ENCODE data around the gene GDNF.
A peak's percentile ranks its signal among the peaks of the same experiment; 100 is the strongest.

The GDNF gene

DNA sequence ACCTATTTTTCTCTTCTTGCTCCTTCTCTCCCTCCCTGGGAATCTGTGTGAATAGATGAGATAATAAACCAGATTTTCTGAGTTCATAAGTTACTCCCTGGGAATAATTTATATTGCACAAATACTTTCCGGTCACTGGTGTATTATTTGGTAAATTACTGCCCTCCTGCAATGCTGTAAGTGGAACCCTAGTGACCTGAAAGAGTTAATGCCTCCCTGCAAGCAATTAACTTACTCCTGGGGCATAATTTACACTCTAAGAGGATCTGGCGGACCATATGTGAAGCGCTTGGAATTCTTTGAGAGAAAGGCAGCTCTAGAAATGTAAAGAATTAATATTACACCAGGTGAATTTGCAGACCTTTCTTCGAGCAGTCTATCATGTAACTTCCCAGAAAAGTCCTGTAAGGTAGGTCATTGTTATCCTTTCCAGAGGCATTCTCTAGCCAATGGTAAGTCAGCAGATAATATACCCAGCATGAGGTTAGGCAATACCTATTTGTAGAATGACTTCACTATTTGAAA lies 7.0 kb upstream of the GDNF start:
- DNase-seq = no peak

DNA sequence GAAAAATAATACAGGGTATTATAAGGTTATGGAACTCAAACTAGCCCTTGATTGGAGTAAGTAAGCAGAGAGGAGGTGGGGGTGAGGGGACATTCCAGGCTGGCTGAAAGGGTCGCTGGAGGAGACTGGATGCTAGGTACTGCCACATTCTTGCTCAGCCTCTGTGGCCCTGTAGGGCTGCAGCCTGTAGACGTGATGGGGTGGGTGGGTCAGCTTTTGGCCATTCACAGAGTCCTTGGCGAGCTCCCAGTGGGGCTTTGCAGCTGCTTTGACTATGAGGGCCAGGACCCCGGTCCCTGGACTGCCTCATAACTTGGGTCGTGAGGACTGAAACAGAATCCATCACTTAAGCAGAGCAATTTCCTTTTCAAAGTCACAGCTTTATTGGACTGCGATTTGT lies 4.2 kb upstream of the GDNF start:
- no peak for DNase-seq

DNA sequence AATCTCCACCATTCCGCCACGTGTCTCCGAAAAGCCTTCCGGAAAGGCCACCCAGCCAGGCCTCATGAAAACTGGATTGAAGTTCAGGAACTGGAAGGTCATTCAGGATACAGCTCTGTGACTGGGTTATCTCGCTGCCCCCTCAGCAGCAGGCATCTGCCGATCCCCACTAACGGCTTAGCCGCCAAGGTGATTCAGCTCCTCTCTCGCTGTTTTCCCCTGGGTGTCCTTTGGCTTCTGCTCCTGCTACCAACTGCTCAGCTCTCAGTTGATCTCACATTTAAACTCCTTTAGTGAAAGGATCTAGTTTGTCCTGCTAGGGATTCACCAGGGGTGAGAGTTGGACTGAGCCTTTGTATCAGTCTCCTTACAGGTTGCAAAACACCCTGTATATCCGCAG lies 2.2 kb upstream of the GDNF start:
- no peak for DNase-seq

DNA sequence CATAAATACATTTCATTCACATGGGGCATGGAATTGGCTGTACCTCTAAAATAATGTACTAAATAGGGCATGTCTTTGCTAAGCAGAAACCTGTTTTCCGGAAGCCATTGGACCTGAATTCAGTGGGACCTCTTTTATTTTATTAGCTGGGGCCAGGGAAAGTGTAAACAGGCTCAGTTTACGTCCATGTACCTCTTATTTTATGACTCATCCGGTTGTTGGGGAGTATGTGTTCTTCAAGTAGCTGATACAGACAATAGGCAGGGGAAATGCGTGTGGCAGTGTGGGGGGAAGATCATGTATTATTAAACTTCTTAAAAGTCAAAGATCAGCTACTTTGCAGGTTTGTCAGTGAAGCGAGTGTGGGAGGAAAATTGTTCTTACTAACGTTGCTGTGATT lies 1.4 kb upstream of the GDNF start:
- DNase-seq = no peak

DNA sequence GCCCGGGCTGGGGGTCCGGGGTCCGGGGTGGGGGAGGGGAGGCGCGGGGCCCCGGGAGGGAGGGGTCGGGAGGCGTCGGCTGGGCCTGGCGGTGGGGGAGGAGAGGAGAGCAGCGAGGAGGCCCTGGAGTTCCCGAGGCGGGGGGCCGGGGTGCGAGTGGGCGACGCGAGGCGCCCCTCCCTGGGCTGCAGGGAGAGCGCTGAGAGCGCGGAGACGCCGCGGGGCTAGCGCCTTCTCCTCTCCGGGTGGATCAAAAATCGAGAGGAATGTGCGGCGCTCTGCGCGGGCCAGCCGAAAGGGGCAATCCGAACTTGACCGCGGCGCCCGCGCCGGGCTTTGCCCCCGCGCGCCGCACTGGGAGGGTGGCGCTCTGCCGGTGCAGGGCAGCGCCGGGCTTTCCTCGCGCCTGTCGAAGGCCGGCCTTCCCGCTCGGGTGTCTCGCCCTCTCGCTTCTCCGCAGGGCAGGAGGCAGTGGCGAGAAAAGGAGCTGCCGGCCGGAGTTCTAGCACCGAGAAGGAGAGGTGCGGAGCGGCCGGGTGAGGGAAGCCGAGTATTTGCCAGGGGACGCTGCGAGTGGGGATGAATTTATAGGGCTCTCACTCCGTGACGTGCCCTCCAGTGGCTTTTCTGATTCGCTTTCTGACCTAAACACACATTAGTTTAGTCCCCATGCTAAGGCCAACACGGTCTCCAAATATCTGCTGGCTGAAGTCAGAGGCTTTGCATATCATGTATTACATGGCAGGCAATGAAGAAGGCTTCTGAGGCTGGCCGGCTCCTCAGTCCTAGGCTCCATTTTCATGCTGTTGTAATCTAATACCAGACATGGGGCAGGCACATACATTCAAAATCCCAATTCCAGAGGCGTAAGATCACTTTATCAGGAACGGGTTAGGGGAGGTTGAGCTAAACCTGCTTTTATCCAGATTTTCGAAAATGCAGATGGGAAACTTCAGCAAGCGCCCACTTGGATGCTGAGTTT lies 503 bp upstream of the GDNF start:
- DNase-seq = no peak

DNA sequence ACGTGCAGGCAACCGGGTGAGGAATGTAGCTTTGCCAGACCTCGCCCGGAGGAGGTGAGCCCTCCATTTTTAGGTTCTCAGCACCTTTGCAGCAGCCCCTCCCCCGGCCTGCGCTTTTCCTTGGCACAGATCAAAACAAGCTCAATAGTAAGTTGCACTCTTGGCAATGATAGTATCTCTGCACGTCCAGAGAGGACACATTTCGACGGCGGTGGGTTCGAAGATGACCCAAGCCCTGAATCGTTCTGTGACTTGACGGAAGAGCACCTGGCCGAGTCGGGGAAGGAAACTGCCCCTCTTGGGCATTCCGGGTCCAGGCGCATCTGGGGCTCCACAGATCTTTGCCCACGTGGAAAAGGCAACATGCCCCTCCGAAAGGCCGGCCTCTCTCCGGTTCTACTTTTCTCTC lies 904 bp downstream of the GDNF start:
- no peak for DNase-seq

DNA sequence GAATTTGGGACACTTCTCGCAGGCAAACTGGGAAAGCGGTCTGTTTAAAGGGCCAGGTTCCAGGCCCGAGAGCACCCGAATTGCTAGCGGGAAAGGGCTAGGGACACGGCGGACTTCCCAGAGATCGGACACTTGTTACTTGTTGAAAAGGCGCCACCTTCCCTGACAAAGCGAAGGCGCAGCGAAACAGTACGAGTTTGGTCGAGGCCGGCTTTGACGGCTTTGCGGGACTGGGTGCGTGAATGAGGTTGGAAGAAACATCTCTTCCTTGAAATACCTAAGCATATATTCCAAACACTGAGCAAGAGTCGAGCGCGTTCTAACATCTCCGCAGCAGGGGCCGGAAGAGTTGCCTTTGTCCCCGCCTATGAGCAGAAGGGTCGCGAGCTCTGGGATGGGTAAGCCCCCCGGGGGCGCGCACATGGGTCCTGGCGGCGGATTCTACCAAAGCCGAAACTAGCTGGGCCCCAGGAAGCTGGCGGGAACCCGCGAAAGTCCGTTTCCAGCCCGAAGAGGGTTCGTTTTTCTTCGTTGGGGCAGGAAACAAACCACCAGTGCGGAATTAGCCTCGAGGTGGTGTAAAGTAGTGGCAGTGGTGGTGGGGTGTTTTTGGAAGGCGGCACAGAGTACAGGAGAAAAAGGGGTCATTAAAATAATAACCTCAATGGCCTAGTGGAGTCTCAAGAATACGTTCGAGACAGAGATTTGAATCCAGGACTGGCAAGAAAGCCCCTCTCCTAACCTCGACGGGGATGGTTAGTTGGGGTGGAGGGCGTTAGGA lies 1.5 kb downstream of the GDNF start:
- no peak for DNase-seq

DNA sequence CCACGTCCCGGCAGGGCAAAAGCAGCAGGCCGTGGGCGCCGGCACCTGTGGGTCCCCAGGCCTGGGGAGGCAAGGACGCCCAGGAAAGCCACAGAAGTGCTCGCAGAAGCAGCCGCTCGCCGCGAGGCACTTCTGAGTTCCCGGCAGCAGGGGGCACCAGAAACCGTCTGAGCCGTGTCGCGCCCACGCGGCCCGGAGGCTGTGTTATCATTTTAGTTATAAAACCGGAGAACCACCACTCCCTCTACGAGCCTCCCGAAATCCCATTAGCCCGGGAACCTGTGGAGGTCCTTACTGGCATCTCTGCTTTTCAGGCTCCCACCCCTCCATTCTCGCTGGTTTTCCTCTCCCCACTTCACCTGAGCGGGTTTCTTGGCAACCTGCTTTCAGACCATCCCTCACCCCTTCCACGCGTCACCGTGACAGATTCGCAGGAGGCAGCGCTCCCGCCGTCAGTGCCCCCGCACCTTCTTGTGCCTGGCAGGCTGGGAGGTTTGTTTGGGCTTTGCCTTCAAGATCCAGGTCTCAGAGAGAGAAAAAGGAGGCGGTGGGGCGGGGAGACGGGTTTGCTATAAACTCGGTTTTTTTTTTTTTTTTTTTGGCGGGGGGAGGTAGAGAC lies 2.3 kb downstream of the GDNF start:
- peak; percentile 70 for DNase-seq

DNA sequence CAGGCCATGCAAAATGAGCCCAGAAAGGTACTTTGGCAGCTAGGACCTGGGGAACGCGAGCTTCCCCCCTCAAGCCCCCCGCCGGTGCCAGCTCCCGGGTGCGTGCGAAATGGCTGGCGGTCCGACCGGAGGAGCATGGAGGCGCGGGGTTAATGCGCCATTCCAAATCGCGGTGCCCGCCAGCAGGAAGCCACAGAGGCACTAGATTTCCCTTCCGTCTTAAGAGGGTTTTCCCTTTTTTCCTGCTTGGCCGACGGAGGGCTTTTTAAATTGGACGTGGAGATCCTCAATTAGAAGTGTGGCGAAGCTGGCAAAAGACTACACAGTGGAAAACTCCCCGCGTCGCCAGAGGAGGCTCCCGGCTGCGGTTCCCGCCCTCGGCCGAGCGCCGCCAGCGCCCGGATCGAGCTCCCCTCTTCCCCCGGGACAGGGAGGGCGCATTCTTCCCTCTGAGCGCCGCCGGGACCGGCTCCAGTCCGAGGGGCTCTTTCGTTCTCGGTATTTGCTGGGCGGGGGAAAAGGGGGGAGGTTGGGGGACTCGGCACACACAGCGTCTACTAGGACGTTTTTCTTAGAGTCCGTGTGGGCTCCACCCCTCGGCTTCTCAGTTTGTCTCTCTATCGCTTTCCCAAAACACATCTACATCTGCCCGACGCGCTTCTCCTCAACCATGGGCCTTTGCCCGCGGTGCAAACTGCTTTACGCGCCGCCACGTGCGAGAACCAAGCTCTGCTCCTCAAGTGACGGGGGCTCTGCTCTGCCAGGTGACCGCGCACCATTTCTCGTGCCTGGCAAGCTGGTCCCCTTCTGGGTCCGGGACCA lies 3.0 kb downstream of the GDNF start:
- DNase-seq = no peak

DNA sequence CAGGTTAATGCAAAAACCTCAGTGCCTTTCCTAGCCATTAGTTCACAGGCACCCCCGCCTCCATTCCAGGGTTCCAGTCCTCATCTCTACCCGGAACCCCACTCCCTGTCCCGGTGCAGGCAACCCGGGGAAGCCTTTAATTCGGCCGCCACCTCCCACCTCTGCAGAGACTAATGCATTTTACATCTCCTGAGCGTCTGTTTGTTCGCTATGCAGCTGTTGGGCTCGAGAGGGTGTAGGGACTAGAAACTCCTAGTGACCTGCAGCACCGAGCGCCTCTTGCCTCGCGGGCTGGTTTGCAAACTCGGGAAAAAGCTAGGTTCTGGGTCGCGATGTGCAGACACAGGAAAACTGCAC lies 3.6 kb downstream of the GDNF start:
- no peak for DNase-seq

DNA sequence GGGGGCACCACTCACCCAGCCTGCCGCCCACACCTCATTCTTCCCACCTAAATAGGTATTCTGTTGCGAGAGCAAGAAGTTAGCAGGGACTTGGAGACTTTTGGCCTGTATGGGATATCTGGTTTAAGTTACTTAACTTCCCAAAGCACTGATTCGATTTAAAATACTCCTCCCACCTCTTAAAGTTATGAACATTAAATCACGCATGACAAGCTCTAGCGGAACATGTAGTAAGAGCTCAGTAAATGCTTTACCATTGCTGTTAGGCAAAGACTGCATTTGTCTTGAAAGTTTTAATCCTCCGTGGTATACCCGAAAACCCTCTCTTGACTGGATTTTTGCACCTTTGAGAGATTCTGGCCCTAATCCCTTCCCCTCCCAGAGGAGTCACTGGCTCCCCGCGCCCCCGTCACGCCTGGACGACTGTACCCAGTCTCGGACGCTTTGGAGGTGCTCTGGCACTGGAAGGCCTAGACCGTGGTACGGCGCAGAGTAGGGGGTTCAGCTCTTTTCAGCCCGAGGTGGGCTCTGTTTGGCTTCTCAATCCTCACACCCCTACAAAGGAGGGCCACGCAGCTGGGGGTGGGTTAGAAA lies 4.4 kb downstream of the GDNF start:
- DNase-seq = no peak

DNA sequence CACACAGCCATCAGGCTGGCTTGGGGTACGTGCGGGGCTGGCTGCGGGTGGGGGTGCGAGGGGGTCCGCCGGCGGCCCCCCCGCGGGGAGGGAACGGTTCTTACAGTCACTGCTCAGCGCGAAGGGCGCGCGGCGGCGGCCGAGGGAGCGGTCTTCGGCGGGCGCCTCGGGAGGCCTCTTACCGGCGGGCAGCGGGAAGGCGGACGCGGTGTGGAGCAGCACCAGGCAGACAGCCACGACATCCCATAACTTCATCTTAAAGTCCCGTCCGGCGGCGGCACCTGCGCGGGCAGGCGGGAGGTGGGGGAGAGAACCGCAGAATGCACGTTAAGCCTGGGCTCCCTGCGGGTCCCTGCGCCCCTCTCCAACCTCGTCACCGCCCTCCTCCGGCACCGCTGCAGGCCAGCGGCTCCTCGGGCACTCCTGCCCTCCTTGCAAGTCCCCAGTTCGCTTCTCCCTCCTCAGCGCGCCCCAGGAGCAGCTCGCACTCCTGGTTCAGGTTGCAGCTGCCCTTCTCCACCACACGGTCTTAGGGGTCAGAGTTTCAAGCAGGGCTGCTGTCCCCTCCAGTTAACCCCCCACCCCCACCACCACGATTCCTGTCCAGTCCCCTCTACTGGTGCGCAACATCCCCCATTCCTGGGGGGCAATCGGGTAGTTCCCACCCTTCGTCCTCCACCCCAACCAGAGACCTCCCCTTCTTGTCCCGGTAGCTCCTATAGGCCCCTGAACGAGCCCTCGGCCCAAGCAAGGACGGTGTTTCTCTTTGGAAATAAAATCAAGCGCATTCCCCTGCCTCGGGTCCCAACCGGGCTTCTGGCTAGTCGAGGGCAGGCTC lies 5.1 kb downstream of the GDNF start:
- no peak for DNase-seq

DNA sequence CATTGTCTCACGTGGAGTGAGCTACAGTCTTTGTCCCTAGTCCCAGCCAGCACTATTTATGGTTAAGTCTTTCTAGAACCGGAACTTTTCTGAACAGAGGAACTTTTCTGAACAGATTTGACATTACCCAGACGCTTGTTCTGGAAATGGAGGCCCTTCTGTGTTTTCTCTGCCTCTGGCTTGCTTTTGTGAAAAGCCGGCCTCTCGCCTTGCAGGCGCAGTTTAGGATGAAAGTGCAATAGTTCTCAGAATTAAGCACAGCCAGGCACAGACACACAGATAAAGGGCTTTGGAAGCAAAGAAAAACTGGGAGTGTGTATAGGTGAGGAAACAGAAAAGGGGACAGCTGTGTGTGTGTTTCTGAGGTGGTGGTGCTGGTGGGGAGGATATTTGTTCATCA lies 5.9 kb downstream of the GDNF start:
- DNase-seq = no peak

DNA sequence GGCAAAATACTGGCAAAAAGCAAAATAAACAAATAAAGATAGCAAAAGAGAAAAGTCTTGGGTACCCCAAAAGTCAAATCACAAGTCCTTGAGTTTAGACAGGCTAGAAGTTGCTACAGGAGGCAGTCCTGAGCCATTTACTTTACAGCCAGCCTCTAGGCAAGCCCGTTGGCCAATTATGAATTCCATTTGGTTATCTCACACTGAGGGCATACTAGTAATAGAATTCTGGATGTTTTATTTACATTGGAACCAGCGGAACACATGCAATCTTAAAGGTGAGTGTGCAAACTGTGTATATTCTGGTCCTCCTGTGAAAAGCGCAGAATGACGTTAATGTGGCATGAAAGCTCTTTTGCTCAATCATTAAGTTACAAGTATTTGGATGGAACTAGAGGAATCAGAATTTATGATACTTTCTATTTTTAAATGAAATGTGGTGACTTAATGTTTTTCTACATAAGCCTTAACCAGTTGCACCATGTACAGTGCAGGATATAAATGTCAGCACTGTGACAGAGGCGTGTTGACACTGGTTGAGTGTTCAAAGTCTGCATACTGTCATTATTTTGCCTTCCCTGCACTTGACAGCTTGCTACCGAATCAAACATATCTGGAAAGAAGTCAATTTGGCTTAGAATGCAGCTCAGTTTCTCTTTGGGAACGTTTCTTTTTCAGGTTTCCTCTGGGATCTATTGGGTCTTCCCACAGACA lies 7.9 kb downstream of the GDNF start:
- no peak for DNase-seq

DNA sequence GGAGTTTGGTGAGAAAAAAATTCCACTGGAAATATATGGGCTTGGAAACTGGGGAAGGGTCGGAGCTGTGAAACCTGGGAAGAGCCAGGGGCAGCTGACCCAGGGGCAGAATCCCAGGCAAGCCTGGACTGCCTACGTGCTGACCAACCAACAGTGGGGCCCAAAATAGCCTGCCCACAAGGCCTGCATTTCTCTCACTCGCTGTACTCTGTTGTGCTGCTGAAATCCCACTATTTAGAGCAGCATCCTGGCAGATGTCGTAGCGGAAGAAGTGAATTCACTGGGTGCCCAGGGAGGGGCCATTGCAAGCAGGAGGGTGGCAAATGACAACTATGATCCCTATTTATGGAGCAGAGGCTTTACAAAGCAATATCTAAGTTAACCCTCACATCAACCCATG lies 9.5 kb downstream of the GDNF start:
- DNase-seq = no peak

DNA sequence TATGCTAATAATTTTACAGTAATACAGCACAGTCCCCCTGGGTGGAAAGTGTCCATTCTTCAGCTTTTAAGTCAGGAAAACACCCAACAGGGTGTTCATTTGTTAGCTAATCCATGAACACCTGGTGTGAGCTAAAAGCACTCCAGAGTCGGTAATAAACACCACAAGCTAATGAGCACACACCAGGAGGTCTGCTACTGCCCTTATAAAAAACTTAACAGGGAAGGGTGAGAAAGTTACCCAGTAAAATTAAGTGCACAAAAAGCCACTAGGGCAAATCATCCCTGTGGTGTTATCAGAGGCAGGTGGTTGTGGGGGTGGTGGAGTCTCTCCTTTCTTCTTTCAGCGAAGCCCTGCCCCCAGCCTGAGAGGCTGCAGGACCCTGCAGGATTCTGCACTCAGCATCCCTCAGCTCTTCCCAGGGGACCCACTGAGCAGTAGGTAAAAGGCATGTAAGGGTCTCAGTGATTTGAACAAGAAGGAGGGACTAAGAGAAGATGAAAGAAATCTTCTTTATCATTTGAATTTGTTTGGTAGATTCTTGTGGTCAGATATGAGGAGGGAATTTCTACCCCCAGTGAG lies 14.4 kb downstream of the GDNF start:
- no peak for DNase-seq

DNA sequence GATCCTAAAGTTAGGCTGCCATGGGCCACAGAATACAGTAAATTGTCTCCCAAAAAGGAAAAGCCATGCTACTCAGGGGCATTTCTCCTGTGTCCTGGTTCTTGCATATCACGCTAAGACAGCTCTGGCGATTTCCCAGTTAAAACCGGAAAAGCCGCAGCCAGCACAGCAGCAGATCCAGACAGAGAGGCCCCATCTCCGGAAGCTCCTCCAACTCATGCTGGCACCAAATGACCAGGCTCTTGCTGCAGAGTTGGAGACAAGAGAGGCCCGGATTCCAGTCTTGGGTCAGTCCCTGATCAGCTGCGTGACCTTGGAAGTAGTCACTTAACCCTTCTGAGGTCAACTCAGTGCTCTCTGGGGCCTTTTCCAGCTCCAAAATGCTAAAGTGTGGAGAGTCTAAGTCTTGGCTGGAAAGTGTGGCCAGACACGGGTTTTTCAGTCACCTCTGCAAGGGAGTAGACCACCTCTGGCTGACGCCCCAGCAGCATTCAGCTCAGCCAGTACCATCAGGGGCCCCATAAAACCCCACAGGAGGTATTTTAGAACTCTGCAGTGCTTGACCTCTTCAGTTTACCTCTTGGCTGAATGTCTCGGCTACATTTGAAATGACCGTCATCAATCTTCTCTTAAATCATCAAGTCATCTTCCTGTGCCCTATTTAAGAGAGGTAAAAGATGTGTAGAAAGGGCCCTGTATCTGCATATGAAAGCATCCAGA lies 16.2 kb downstream of the GDNF start:
- no peak for DNase-seq

DNA sequence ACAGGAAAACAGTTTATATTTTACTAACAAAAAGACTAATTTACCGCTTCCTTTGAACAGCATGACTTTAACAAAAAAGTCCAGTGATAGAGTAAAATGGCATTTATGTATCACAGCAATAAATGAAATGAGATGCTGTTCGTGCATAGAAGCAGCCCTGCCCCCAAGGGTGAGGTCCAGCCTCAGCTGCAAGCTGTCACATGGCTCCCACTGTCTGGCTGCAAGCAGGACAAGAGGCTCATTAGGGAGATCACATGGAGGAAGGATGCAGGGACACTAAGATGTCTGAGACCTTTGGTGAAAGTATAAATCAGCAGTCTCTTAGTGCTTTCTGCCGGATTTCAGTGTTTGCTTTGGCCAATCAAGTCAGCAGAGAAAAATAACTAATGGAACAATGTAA lies 23.0 kb downstream of the GDNF start:
- no peak for DNase-seq

DNA sequence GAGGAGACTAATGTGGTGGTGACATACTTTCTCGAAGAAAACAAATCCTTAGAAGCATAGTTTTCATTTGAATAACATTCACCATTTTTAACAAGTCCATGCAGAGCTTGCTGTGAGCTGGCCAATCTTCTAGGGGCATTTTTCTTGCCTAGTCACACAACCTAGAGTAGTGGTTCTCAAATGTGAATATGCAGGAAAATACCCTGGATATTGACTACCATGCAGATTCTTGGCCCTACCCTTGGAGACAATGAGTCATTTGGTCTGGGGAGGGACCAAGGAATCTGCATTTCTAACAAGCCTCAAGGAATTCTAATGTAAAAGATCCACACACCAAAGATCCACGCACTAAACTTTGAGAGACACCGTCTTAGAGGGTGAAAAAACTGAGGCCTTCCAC lies 23.5 kb downstream of the GDNF start:
- DNase-seq = no peak

DNA sequence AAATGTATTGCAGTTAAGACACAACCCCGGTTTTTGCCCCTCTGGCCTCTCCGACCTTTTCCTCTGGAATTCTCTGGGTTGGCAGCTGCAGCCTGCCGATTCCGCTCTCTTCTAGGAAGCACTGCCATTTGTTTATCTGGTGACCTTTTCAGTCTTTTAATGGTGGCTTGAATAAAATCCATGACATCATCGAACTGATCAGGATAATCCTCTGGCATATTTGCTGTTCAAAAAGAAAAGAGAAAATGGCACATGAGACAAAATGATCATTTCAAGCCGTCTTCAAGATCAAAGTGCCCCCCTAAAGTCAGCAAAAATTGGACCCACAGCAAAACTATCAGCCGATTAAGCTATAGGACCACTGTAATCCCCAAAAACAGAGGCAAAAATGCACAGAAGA lies 23.9 kb downstream of the GDNF start:
- no peak for DNase-seq

Data from activated CD4-positive, CD25-positive, alpha-beta regulatory T cell treated with anti-CD3 and anti-CD28 coated beads, Interleukin-2, amount 50 U/mL, for 72 hours (primary cell).